Tibial nerve (tissue), 4 donors: ENCODE measurements around the gene PKNOX2. TPM values are rescaled to one million over a fixed set of nuclear protein-coding genes. Genes with fewer than 3 reads are reported as not detected.

Experiments
- DNase-seq, 2 donors: peaks; one replicate each; pipeline ENCODE4 v3.0.0-alpha.2; 2019; ENCODE audit warnings: low spot score in 2 of 2
- H3K27ac ChIP-seq, 4 donors: fragments of 200-600 bp; sonication (generic) in 3 of 4; one replicate each; pipeline ENCODE4 v1.5.1; 2017 to 2019; ENCODE audit warnings: mild to moderate bottlenecking in 1 of 4
- H3K27me3 ChIP-seq, 2 donors: fragments of 200-600 bp; sonication (generic) in 1 of 2; one replicate each; pipeline versions ENCODE4 v1.5.1 to v1.6.0; 2017 to 2019
- H3K36me3 ChIP-seq, 3 donors: fragments of 200-600 bp; sonication (generic); one replicate each; pipeline ENCODE4 v1.5.1; 2018 to 2019
- H3K4me1 ChIP-seq, 4 donors: fragments of 200-600 bp; sonication (generic) in 3 of 4; one replicate each; pipeline ENCODE4 v1.5.1; 2017 to 2019
- H3K4me3 ChIP-seq, 4 donors: fragments of 200-600 bp; sonication (generic) in 3 of 4; one replicate each; pipeline ENCODE4 v1.5.1; 2017 to 2019; ENCODE audit warnings: mild to moderate bottlenecking in 1 of 4, moderate library complexity in 1 of 4
- H3K9me3 ChIP-seq, 4 donors: fragments of 200-600 bp; sonication (generic) in 3 of 4; one replicate each; pipeline ENCODE4 v1.5.1; 2017 to 2019
- CTCF ChIP-seq, 5 experiments: fragments of 200-600 bp in 3 of 5; fragments of 450-650 bp in 2 of 5; sonication (generic) in 3 of 5; IDR thresholded peaks; one replicate each; pipeline ENCODE4 v1.5.1; 2016 to 2019; ENCODE audit warnings: antibody characterized with exemption in 5 of 5, mild to moderate bottlenecking in 3 of 5, moderate library complexity in 2 of 5
- EP300 ChIP-seq, 2 donors: sonication (generic); formaldehyde crosslinking; IDR thresholded peaks; one replicate each; pipeline ENCODE4 v1.6.1; 2017; ENCODE audit warnings: antibody characterized with exemption in 2 of 2, mild to moderate bottlenecking in 1 of 2
- POLR2A ChIP-seq, 2 donors: fragments of 450-650 bp; IDR thresholded peaks; one replicate each; pipeline ENCODE4 v1.6.1; 2017; ENCODE audit warnings: antibody characterized with exemption in 2 of 2, mild to moderate bottlenecking in 2 of 2, moderate library complexity in 2 of 2
- WGBS, 2 donors: methylation state at CpG; one replicate each; pipeline ENCODE4 v1.1.5; 2018; 5-methylcytosine and 5-hydroxymethylcytosine counted together
- total RNA-seq, 4 donors: library from RNA; depleted of rRNA; stranded (reverse); fragments of >200 nt; gene quantifications; one replicate each; pipeline ENCODE4 v1.1.0, GENCODE V29; 2016

PKNOX2 gene
- total RNA-seq, 4 donors from 2014 or later: 5.7 to 7.2 (median 6.4) TPM

- Histone ChIP-seq H3K4me3 (no peak overlapping the region), H3K36me3 (peaks cover 0 to 32% (median 0%) of the 10 kb centered on the region in 3 donors), H3K27me3 (no peaks in the 10 kb centered on the region), H3K9me3 (no peaks in the 10 kb centered on the region), H3K27ac (no peak overlapping the region), H3K4me1 (peaks cover 0 to 22% (median 6%) of the 10 kb centered on the region in 4 donors)
- 86 to 89% methylated on average over 6 of the region's 6 CpGs for WGBS, 2 donors
- DNase-seq: no peak
- TF ChIP-seq POLR2A (IDR thresholded peaks at IDR 0.05): no peak
- no peak for TF ChIP-seq EP300 (IDR thresholded peaks at IDR 0.05)
- no peak for TF ChIP-seq CTCF (IDR thresholded peaks at IDR 0.05)
Observed at GRCh38 chr11:125399945-125400344, 235.4 kb downstream of the PKNOX2 start.

GRCh38 chr11:125401235-125401634 is 236.7 kb downstream of the PKNOX2 start:
- H3K4me1 ChIP-seq: peaks cover 0 to 25% (median 6%) of the 10 kb centered on the region in 4 donors
- no peak overlapping the region for H3K4me3 ChIP-seq
- H3K9me3 ChIP-seq: no peaks in the 10 kb centered on the region
- peak overlapping the region in 2 of 4 donors; percentile 18 to 42 for H3K27ac ChIP-seq
- 71 to 72% methylated on average over 12 of the region's 12 CpGs for WGBS, 2 donors
- DNase-seq: no peak
- peaks cover 0 to 32% (median 0%) of the 10 kb centered on the region in 3 donors for H3K36me3 ChIP-seq
- no peak for TF ChIP-seq POLR2A (IDR thresholded peaks at IDR 0.05)
- TF ChIP-seq EP300 (IDR thresholded peaks at IDR 0.05): no peak
- no peak for TF ChIP-seq CTCF (IDR thresholded peaks at IDR 0.05)
- no peaks in the 10 kb centered on the region for H3K27me3 ChIP-seq

GRCh38 chr11:125401746-125402145 is 237.2 kb downstream of the PKNOX2 start:
- 45 to 63% methylated on average over 11 of the region's 11 CpGs for WGBS, 2 donors
- no peak overlapping the region for H3K4me3 ChIP-seq
- H3K27ac ChIP-seq: peak overlapping the region in 2 of 4 donors; percentile 18 to 42
- H3K4me1 ChIP-seq: peaks cover 0 to 25% (median 6%) of the 10 kb centered on the region in 4 donors
- peak in 1 of 2 donors; percentile 39 for DNase-seq
- H3K36me3 ChIP-seq: peaks cover 0 to 32% (median 0%) of the 10 kb centered on the region in 3 donors
- H3K9me3 ChIP-seq: no peaks in the 10 kb centered on the region
- TF ChIP-seq CTCF (IDR thresholded peaks at IDR 0.05) (no peak), EP300 (IDR thresholded peaks at IDR 0.05) (no peak), POLR2A (IDR thresholded peaks at IDR 0.05) (no peak)
- H3K27me3 ChIP-seq: no peaks in the 10 kb centered on the region

- WGBS, 2 donors: 32 to 43% methylated on average over 2 of the region's 2 CpGs
- DNase-seq: no peak
Observed at GRCh38 chr11:125402435-125402834, 237.9 kb downstream of the PKNOX2 start.

More at GRCh38 chr11:125402435-125402834, 237.9 kb downstream of the PKNOX2 start:
- no peak for TF ChIP-seq POLR2A (IDR thresholded peaks at IDR 0.05)
- TF ChIP-seq CTCF (IDR thresholded peaks at IDR 0.05): no peak
- no peak for TF ChIP-seq EP300 (IDR thresholded peaks at IDR 0.05)
- Histone ChIP-seq H3K27ac (no peak overlapping the region), H3K27me3 (no peaks in the 10 kb centered on the region), H3K36me3 (peaks cover 0 to 27% (median 0%) of the 10 kb centered on the region in 3 donors), H3K4me3 (no peak overlapping the region), H3K9me3 (no peaks in the 10 kb centered on the region), H3K4me1 (peaks cover 0 to 25% (median 6%) of the 10 kb centered on the region in 4 donors)
